Trophoblast cell (in vitro differentiated cells and primary cell): Measurements from ENCODE around the gene AUTS2.

Experiments
- DNase-seq, 2 donors: peaks; one replicate each; pipeline ENCODE4 v3.0.0-alpha.2; 2016
- H2AFZ ChIP-seq: 2 replicates; pipeline ENCODE4 v1.6.1; 2013; ENCODE audit warnings: low read length, moderate library complexity, mild to moderate bottlenecking; ENCODE audit not compliant: insufficient read depth, poor library complexity
- H2AK5ac ChIP-seq: 2 replicates; pipeline ENCODE4 v1.6.1; 2013; ENCODE audit warnings: mild to moderate bottlenecking, low read length
- H2BK120ac ChIP-seq: 2 replicates; pipeline ENCODE4 v1.6.1; 2013; ENCODE audit warnings: low read length, mild to moderate bottlenecking, moderate library complexity; ENCODE audit not compliant: insufficient read depth, poor library complexity
- H2BK12ac ChIP-seq: 2 replicates; pipeline ENCODE4 v1.6.1; 2013; ENCODE audit warnings: mild to moderate bottlenecking, low read length, moderate library complexity
- H2BK5ac ChIP-seq: 2 replicates; pipeline ENCODE4 v1.6.1; 2013; ENCODE audit warnings: low read length, low read depth, moderate library complexity, mild to moderate bottlenecking; ENCODE audit not compliant: poor library complexity
- H3K14ac ChIP-seq: 2 replicates; pipeline ENCODE4 v1.6.1; 2013; ENCODE audit warnings: mild to moderate bottlenecking, low read length
- H3K18ac ChIP-seq: 2 replicates; pipeline ENCODE4 v1.6.1; 2013; ENCODE audit warnings: mild to moderate bottlenecking, low read length
- H3K23ac ChIP-seq: 2 replicates; pipeline ENCODE4 v1.6.1; 2013; ENCODE audit warnings: low read length
- H3K27ac ChIP-seq: 2 replicates; pipeline ENCODE4 v1.5.1; 2013; ENCODE audit warnings: low read depth, mild to moderate bottlenecking, inconsistent platforms, low read length, moderate library complexity
- H3K27me3 ChIP-seq: 2 replicates; pipeline ENCODE4 v1.6.1; 2013; ENCODE audit warnings: inconsistent platforms, mild to moderate bottlenecking, low read length, moderate library complexity; ENCODE audit not compliant: insufficient read depth
- H3K36me3 ChIP-seq, 2 experiments: 1 replicate in 1 of 2; 2 replicates in 1 of 2; pipeline ENCODE4 v1.6.1; 2013; ENCODE audit warnings: low read length in 2 of 2, mild to moderate bottlenecking in 2 of 2, moderate library complexity in 1 of 2; ENCODE audit not compliant: insufficient read depth in 2 of 2, control insufficient read depth in 1 of 2
- H3K4ac ChIP-seq: 2 replicates; pipeline ENCODE4 v1.6.1; 2013; ENCODE audit warnings: low read depth, mild to moderate bottlenecking, low read length, moderate library complexity
- H3K4me1 ChIP-seq, 2 experiments: 1 replicate in 1 of 2; 2 replicates in 1 of 2; pipeline ENCODE4 v1.6.1; 2013; ENCODE audit warnings: low read length in 2 of 2, mild to moderate bottlenecking in 2 of 2, moderate library complexity in 1 of 2; ENCODE audit not compliant: insufficient read depth in 2 of 2, control insufficient read depth in 1 of 2
- H3K4me2 ChIP-seq: 2 replicates; pipeline ENCODE4 v1.6.1; 2013; ENCODE audit warnings: inconsistent platforms, mild to moderate bottlenecking, low read length, moderate library complexity
- H3K4me3 ChIP-seq: 2 replicates; pipeline ENCODE4 v1.5.1; 2013; ENCODE audit warnings: mild to moderate bottlenecking, low read depth, low read length, inconsistent platforms
- H3K79me1 ChIP-seq: one replicate; pipeline ENCODE4 v1.6.1; 2013; ENCODE audit warnings: low read length
- H3K79me2 ChIP-seq: 2 replicates; pipeline ENCODE4 v1.6.1; 2013; ENCODE audit warnings: low read length, mild to moderate bottlenecking; ENCODE audit not compliant: control insufficient read depth, insufficient read depth, poor library complexity
- H3K9ac ChIP-seq: 2 replicates; pipeline ENCODE4 v1.6.1; 2013; ENCODE audit warnings: mild to moderate bottlenecking, low read length
- H3K9me3 ChIP-seq: 2 replicates; pipeline ENCODE4 v1.6.1; 2013; ENCODE audit warnings: low read depth, mild to moderate bottlenecking, control low read depth, inconsistent platforms, low read length; ENCODE audit not compliant: insufficient read depth
- H4K12ac ChIP-seq: 2 replicates; pipeline ENCODE4 v1.6.1; 2013; ENCODE audit warnings: low read depth, mild to moderate bottlenecking, low read length, moderate library complexity
- H4K8ac ChIP-seq: 2 replicates; pipeline ENCODE4 v1.6.1; 2013; ENCODE audit warnings: low read depth, mild to moderate bottlenecking, low read length, moderate library complexity
- H4K91ac ChIP-seq: one replicate; pipeline ENCODE4 v1.6.1; 2013; ENCODE audit warnings: low read depth, mild to moderate bottlenecking, low read length, moderate library complexity
- WGBS: extraction: QIAGEN DNeasy Blood & Tissue Kit; methylation state at CpG from one replicate; pipeline ENCODE4 v1.1.7; 2013; ENCODE audit warnings: missing lambda C conversion rate; ENCODE audit not compliant: insufficient read length, insufficient coverage; ENCODE audit errors: extremely low coverage; 5-methylcytosine and 5-hydroxymethylcytosine counted together

The AUTS2 gene

DNA sequence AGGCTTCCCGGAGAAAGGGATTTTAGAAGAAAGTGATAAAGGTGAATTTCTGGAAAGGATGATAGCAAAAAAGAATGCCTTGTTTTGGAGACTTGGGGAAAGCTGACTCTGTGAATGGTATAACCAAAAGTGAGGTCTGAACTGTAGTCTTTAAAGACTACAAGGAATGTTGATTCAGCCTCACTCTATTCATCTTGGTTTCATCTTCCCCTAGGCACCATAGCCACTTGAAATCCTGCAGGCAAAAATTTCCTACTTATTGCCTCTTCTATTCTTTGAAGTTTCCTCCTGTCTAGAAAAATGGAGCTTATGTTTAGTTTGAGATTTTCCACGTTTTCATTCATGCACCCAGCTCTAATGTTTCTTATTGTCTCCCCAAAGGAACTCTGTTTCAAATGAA is 518.0 kb downstream of the AUTS2 start:
- Histone ChIP-seq H3K27me3 (no peaks in the 10 kb centered on the region), H3K4me2 (no peak overlapping the region), H3K4ac (no peak overlapping the region), H3K79me2 (no peaks in the 10 kb centered on the region), H3K4me3 (no peak overlapping the region), H2AK5ac (no peak overlapping the region), H2AFZ (no peak overlapping the region), H4K8ac (no peak overlapping the region), H3K18ac (no peak overlapping the region), H3K36me3 (no peaks in the 10 kb centered on the region), H3K14ac (no peak overlapping the region), H4K91ac (no peak overlapping the region), H2BK12ac (no peak overlapping the region), H3K23ac (no peak overlapping the region), H3K4me1 (no peaks in the 10 kb centered on the region), H3K27ac (no peak overlapping the region), H2BK5ac (no peak overlapping the region), H4K12ac (no peak overlapping the region), H2BK120ac (no peak overlapping the region), H3K9ac (no peak overlapping the region), H3K9me3 (no peaks in the 10 kb centered on the region), H3K79me1 (no peaks in the 10 kb centered on the region)
- WGBS: no CpG with 5 or more reads among the region's 2 CpGs
- DNase-seq: no peak

GRCh38 chr7:70116867-70117266 is 518.6 kb downstream of the AUTS2 start:
- no peak overlapping the region for H2AFZ ChIP-seq
- H3K79me2 ChIP-seq: no peaks in the 10 kb centered on the region
- no peak overlapping the region for H2BK12ac ChIP-seq
- H3K18ac ChIP-seq: no peak overlapping the region
- H3K36me3 ChIP-seq: no peaks in the 10 kb centered on the region
- no peak overlapping the region for H4K12ac ChIP-seq
- H3K27ac ChIP-seq: no peak overlapping the region
- H3K4ac ChIP-seq: no peak overlapping the region
- no peak overlapping the region for H4K8ac ChIP-seq
- no peaks in the 10 kb centered on the region for H3K27me3 ChIP-seq
- no peak overlapping the region for H3K14ac ChIP-seq
- no peaks in the 10 kb centered on the region for H3K79me1 ChIP-seq
- no peak overlapping the region for H3K9ac ChIP-seq
- H3K4me2 ChIP-seq: no peak overlapping the region
- no peak overlapping the region for H2BK120ac ChIP-seq
- DNase-seq: no peak
- no peak overlapping the region for H2BK5ac ChIP-seq
- no peaks in the 10 kb centered on the region for H3K4me1 ChIP-seq
- no CpG with 5 or more reads among the region's 1 CpG for WGBS
- H2AK5ac ChIP-seq: no peak overlapping the region
- no peak overlapping the region for H4K91ac ChIP-seq
- no peak overlapping the region for H3K4me3 ChIP-seq
- no peaks in the 10 kb centered on the region for H3K9me3 ChIP-seq
- H3K23ac ChIP-seq: no peak overlapping the region

GRCh38 chr7:70120851-70121250 is 522.6 kb downstream of the AUTS2 start:
- Histone ChIP-seq H3K4ac (no peak overlapping the region), H4K12ac (no peak overlapping the region)
- no CpG with 5 or more reads among the region's 1 CpG for WGBS

DNA sequence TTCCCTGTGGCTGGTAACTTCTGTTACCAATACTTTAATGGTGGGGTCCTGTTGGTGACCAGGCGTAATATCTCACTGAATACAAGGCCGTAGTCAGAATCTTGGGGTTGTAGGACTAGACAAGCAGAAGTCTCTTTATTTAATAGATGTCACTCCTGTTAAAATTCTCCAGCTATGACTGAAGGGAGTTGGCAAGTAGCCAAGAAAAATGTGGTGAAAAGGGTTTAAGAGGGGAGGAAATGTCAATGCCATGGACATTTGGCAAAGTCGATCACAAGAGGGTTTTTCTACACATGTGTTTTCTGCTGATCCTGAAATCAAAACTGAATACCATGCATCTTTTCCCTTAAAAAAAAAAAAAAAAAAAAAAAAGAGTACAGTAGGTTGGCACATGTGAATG is 533.5 kb downstream of the AUTS2 start:
- no peak overlapping the region for H4K12ac ChIP-seq
- no CpG with 5 or more reads among the region's 3 CpGs for WGBS

More at GRCh38 chr7:70120851-70121250, 522.6 kb downstream of the AUTS2 start:
- Histone ChIP-seq H3K36me3 (no peaks in the 10 kb centered on the region), H2BK12ac (no peak overlapping the region), H3K79me1 (no peaks in the 10 kb centered on the region), H2AFZ (no peak overlapping the region), H3K27me3 (no peaks in the 10 kb centered on the region), H3K9ac (no peak overlapping the region), H3K9me3 (no peaks in the 10 kb centered on the region), H2BK120ac (no peak overlapping the region), H3K4me2 (no peak overlapping the region), H3K14ac (no peak overlapping the region), H2AK5ac (no peak overlapping the region), H3K4me3 (no peak overlapping the region), H4K8ac (no peak overlapping the region), H3K27ac (no peak overlapping the region), H3K79me2 (no peaks in the 10 kb centered on the region), H2BK5ac (no peak overlapping the region), H4K91ac (no peak overlapping the region), H3K18ac (no peak overlapping the region), H3K23ac (no peak overlapping the region), H3K4me1 (no peaks in the 10 kb centered on the region)
- no peak for DNase-seq

More for the DNA sequence above, 533.5 kb downstream of the AUTS2 start:
- H3K79me1 ChIP-seq: no peaks in the 10 kb centered on the region
- H2AK5ac ChIP-seq: no peak overlapping the region
- H3K4ac ChIP-seq: no peak overlapping the region
- H3K23ac ChIP-seq: no peak overlapping the region
- H3K4me1 ChIP-seq: peaks cover 0 to 2% of the 10 kb centered on the region in 2 experiments
- no peaks in the 10 kb centered on the region for H3K27me3 ChIP-seq
- no peak overlapping the region for H2BK5ac ChIP-seq
- DNase-seq: no peak
- no peak overlapping the region for H2AFZ ChIP-seq
- no peak overlapping the region for H3K4me2 ChIP-seq
- no peak overlapping the region for H3K27ac ChIP-seq
- no peaks in the 10 kb centered on the region for H3K9me3 ChIP-seq
- H4K91ac ChIP-seq: no peak overlapping the region
- H3K9ac ChIP-seq: no peak overlapping the region
- no peak overlapping the region for H2BK120ac ChIP-seq
- no peak overlapping the region for H3K18ac ChIP-seq
- H3K79me2 ChIP-seq: no peaks in the 10 kb centered on the region
- H3K4me3 ChIP-seq: no peak overlapping the region
- no peaks in the 10 kb centered on the region for H3K36me3 ChIP-seq
- H2BK12ac ChIP-seq: no peak overlapping the region
- no peak overlapping the region for H4K8ac ChIP-seq
- no peak overlapping the region for H3K14ac ChIP-seq
